NCI-H2081 treated with DMSO at 0.1 percent for 48 hours (cell line): ENCODE data around the gene RPTOR.

Experiments used
- DNase-seq: peaks from one replicate; lab custom pipeline; 2025; lab: John Stamatoyannopoulos, UW

RPTOR gene

GRCh38 chr17:80848449-80849102, 303.9 kb downstream of the RPTOR start:
- DNase-seq: no peak

GRCh38 chr17:80849119-80849518, 304.5 kb downstream of the RPTOR start:
- DNase-seq: no peak

- DNase-seq: no peak
Measured at GRCh38 chr17:80850109-80850508, 305.5 kb downstream of the RPTOR start.

- DNase-seq: no peak
Measured at GRCh38 chr17:80850817-80851216, 306.2 kb downstream of the RPTOR start.

GRCh38 chr17:80851277-80851925, 306.8 kb downstream of the RPTOR start:
- no peak for DNase-seq

GRCh38 chr17:80852476-80853015, 307.9 kb downstream of the RPTOR start:
- no peak for DNase-seq

GRCh38 chr17:80853076-80853475, 308.4 kb downstream of the RPTOR start:
- DNase-seq: no peak

GRCh38 chr17:80854220-80854619, 309.6 kb downstream of the RPTOR start:
- no peak for DNase-seq

GRCh38 chr17:80855196-80855947, 310.7 kb downstream of the RPTOR start:
- no peak for DNase-seq

- no peak for DNase-seq
Measured at GRCh38 chr17:80855948-80856862, 311.6 kb downstream of the RPTOR start.

GRCh38 chr17:80856863-80857755, 312.5 kb downstream of the RPTOR start:
- no peak for DNase-seq

GRCh38 chr17:80857756-80858171, 313.1 kb downstream of the RPTOR start:
- DNase-seq: no peak

GRCh38 chr17:80858301-80859001, 313.8 kb downstream of the RPTOR start:
- no peak for DNase-seq

- DNase-seq: peak; percentile 34
Measured at GRCh38 chr17:80859002-80859941, 314.6 kb downstream of the RPTOR start.

- DNase-seq: no peak
Measured at GRCh38 chr17:80860101-80860671, 315.5 kb downstream of the RPTOR start.

- DNase-seq: no peak
Measured at GRCh38 chr17:80860703-80861417, 316.2 kb downstream of the RPTOR start.

- no peak for DNase-seq
Measured at GRCh38 chr17:80861418-80861815, 316.8 kb downstream of the RPTOR start.

GRCh38 chr17:80861892-80862291, 317.3 kb downstream of the RPTOR start:
- no peak for DNase-seq
